Smooth muscle cell (in vitro differentiated cells): Measurements from ENCODE around the gene GOLGA3. TPM values are rescaled to one million over a fixed set of nuclear protein-coding genes. Genes with fewer than 3 reads are reported as not detected.
"Not testable (repeated sequence)": the region's sequence is repeated elsewhere in the genome, so short reads cannot be mapped to it uniquely, and the experiment has no call there.

Source experiments
- DNase-seq: peaks from one replicate; lab custom pipeline; 2025; ENCODE audit not compliant: unreplicated experiment; lab: John Stamatoyannopoulos, UW
- H2AFZ ChIP-seq: fragments of 200-600 bp; sonication (generic); 2 replicates; pipeline ENCODE4 v1.6.0; 2016; ENCODE audit warnings: antibody characterized with exemption, low read depth, mild to moderate bottlenecking
- H3F3A ChIP-seq: fragments of 200-600 bp; sonication (generic); 2 replicates; pipeline ENCODE4 v1.6.0; 2017; ENCODE audit warnings: antibody characterized with exemption, low read depth
- H3K27ac ChIP-seq: fragments of 200-600 bp; sonication (generic); 2 replicates; pipeline ENCODE4 v1.5.1; 2016; ENCODE audit warnings: low read depth, mild to moderate bottlenecking
- H3K27me3 ChIP-seq: fragments of 200-600 bp; sonication (generic); 2 replicates; pipeline ENCODE4 v1.6.1; 2016; ENCODE audit warnings: low read depth, mild to moderate bottlenecking
- H3K36me3 ChIP-seq: fragments of 200-600 bp; sonication (generic); 2 replicates; pipeline ENCODE4 v1.5.1; 2016; ENCODE audit warnings: low read depth
- H3K4me1 ChIP-seq: fragments of 200-600 bp; sonication (generic); 2 replicates; pipeline ENCODE4 v1.5.1; 2016; ENCODE audit warnings: low read depth
- H3K4me2 ChIP-seq: fragments of 200-600 bp; sonication (generic); 2 replicates; pipeline ENCODE4 v1.6.0; 2016; ENCODE audit warnings: mild to moderate bottlenecking
- H3K4me3 ChIP-seq: fragments of 200-600 bp; sonication (generic); 2 replicates; pipeline ENCODE4 v1.5.1; 2016; ENCODE audit warnings: mild to moderate bottlenecking
- H3K79me2 ChIP-seq: fragments of 200-600 bp; sonication (generic); 2 replicates; pipeline ENCODE4 v1.6.0; 2016; ENCODE audit warnings: low read depth, mild to moderate bottlenecking
- H3K9ac ChIP-seq: fragments of 200-600 bp; sonication (generic); 2 replicates; pipeline ENCODE4 v1.6.0; 2016; ENCODE audit warnings: low read depth
- H3K9me3 ChIP-seq: fragments of 200-600 bp; sonication (generic); replicated peaks from 2 replicates; pipeline ENCODE4 v1.5.1; 2016; ENCODE audit warnings: low read depth
- H4K20me1 ChIP-seq: fragments of 200-600 bp; sonication (generic); 2 replicates; pipeline ENCODE4 v1.6.0; 2016; ENCODE audit warnings: low read depth
- CTCF ChIP-seq: fragments of 200-600 bp; sonication (generic); IDR thresholded peaks from 2 replicates; pipeline ENCODE4 v1.5.1; 2017; ENCODE audit warnings: borderline replicate concordance, mild to moderate bottlenecking, antibody characterized with exemption; ENCODE audit not compliant: insufficient read depth, poor library complexity, severe bottlenecking
- WGBS: methylation state at CpG from one replicate; pipeline ENCODE4 v1.1.7; 2016; ENCODE audit warnings: low lambda C conversion rate; 5-methylcytosine and 5-hydroxymethylcytosine counted together
- polyA plus RNA-seq: library from polyadenylated mRNA; unstranded; fragments of >200 nt; fragmentation: Nextera tagmentation; extraction: Ambion mirVana; gene quantifications from 2 replicates; pipeline ENCODE4 v1.2.1, GENCODE V29; 2016
- total RNA-seq: library from RNA; depleted of rRNA; stranded (reverse); fragments of >200 nt; gene quantifications from 2 replicates; pipeline ENCODE4 v1.2.3, GENCODE V29; 2014

Gene GOLGA3
- total and polyA plus RNA-seq, 2 experiments from 2014 or later: 25.1 to 34.5 TPM

DNA sequence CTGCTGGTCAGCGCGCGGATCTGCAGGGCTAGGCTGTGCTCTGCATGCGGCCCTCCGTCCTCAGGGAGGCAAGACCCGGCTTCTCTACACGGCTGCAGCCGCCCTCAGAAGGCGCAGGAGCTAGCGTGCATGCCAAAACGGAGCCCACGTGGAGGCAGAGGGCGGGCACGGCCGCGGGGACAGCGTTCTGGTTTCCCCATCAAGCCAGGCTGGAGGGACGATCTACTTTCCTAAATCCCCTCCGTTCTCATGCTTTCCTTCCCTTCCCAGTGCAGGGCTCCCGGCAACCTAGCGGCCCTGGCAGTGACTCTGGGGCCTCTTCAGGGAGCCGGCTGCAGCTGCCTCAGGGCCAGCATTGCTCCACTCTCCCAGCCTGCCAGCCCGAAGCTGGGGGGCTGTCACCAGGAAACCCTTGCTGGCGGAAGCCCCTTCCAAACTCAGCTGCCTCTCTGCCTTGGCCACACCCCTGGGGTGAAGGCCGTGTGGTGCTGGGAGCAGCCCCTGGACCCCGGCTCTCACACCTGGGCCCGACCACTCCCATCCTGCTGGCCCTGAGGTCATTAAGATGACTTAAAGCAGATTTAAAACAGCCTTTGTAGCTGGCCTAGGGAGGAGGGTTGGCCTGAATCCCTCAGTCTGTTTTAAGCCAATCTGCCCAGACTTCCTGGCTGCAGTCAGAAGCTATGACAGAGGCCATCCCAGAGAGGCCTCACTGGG is 9.2 kb upstream of the GOLGA3 start:
- H3K4me2 ChIP-seq: no peak overlapping the region
- H3K27ac ChIP-seq: no peak overlapping the region
- H3F3A ChIP-seq: no peaks in the 10 kb centered on the region
- no peak overlapping the region for H3K4me3 ChIP-seq
- no peaks in the 10 kb centered on the region for H3K79me2 ChIP-seq
- no peaks in the 10 kb centered on the region for H4K20me1 ChIP-seq
- no peaks in the 10 kb centered on the region for H3K9me3 ChIP-seq
- H3K4me1 ChIP-seq: no peaks in the 10 kb centered on the region
- no peaks in the 10 kb centered on the region for H3K36me3 ChIP-seq
- H2AFZ ChIP-seq: no peak overlapping the region
- no peaks in the 10 kb centered on the region for H3K27me3 ChIP-seq
- H3K9ac ChIP-seq: no peak overlapping the region
- TF ChIP-seq CTCF: no peak
- WGBS: 91% methylated on average over 27 of the region's 27 CpGs
- no peak for DNase-seq

DNA sequence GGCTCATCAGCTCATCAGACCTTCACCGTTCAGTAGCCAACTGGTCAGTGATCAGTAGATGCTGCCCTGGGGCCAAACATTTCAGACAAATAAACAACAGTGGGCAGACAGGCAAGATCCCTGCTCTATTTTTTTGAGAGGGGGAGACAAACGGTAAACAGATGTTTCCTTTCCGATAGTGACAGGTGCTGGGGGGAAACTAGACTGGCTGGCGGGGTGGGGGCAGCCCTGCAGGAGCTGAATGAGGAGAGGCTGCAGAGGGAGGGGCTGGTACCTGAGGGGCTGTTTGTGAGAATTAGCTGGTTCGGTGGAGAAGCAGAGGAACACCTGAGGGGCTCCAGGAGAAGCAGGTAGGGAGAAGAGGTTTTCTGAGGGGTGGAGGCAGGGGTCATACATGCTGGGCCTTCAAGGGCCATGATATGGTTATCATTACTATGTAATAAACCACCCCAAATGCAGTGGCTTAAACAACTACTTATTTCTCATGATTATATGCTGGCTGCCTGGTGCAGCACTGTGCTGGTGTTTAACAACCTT is 8.2 kb upstream of the GOLGA3 start:
- 88% methylated on average over 5 of the region's 5 CpGs for WGBS
- no peaks in the 10 kb centered on the region for H3F3A ChIP-seq
- no peaks in the 10 kb centered on the region for H3K9me3 ChIP-seq
- no peaks in the 10 kb centered on the region for H3K36me3 ChIP-seq
- H3K4me3 ChIP-seq: no peak overlapping the region
- H3K4me1 ChIP-seq: no peaks in the 10 kb centered on the region
- peaks cover 6% of the 10 kb centered on the region for H3K79me2 ChIP-seq
- no peak overlapping the region for H3K4me2 ChIP-seq
- no peak overlapping the region for H3K9ac ChIP-seq
- no peak for DNase-seq
- no peak overlapping the region for H2AFZ ChIP-seq
- H3K27me3 ChIP-seq: no peaks in the 10 kb centered on the region
- TF ChIP-seq CTCF: no peak
- no peak overlapping the region for H3K27ac ChIP-seq
- H4K20me1 ChIP-seq: no peaks in the 10 kb centered on the region

- not testable (repeated sequence) for H3K27me3 ChIP-seq, H3K36me3 ChIP-seq, H3K4me1 ChIP-seq, H3K79me2 ChIP-seq, H3K4me2 ChIP-seq, H3K4me3 ChIP-seq, DNase-seq, H2AFZ ChIP-seq, H3K9ac ChIP-seq, H3K9me3 ChIP-seq, H3F3A ChIP-seq, H4K20me1 ChIP-seq, H3K27ac ChIP-seq
- 100% methylated on average over 20 of the region's 30 CpGs for WGBS
Observed at GRCh38 chr12:132836230-132836629, 7.6 kb upstream of the GOLGA3 start.

DNA sequence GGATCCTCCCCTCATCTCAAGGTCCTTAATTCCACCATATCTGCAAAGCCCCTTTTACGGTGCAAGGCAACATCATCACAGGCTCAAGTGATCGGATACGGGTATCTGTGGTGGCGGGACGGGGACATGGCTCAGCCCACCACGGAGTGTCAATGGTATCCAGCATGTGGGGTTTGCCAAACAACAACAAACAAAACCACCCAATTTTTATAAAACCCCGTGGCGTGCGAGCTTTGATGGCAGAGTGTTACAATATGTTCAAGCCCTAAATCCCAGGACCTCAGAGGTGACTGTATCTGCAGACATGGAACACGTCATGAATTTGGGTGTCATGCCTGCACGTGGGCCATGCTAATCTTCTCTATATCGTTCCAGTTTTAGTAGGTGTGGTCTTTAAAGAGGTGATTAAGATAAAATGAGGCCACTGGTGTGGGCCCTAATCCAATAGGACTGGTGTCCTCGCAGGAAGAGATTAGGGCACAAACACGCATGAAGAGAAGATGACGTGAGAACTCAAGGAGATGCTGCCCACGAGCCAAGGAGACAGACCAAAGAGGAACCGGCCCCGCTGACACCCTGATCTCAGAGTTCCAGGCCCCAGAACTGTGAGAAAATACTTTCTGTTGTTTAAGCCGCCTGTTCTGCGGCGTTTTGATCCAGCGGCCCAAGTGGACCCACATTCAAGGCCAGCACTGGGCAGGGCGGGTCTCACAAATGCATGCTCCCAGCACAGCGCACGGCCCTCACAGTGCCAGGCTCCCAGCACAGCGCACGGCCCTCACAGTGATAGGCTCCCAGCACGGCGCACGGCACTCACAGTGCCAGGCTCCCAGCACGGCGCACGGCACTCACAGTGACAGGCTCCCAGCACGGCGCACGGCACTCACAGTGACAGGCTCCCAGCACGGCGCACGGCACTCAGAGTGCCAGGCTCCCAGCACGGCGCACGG is 6.7 kb upstream of the GOLGA3 start:
- H3K4me1 ChIP-seq: no peaks in the 10 kb centered on the region

More for the DNA sequence above, 6.7 kb upstream of the GOLGA3 start:
- no peak overlapping the region for H3K9ac ChIP-seq
- H2AFZ ChIP-seq: no peak overlapping the region
- DNase-seq: no peak
- 77% methylated on average over 32 of the region's 42 CpGs for WGBS
- no peaks in the 10 kb centered on the region for H3K36me3 ChIP-seq
- no peaks in the 10 kb centered on the region for H3K9me3 ChIP-seq
- no peak overlapping the region for H3K4me3 ChIP-seq
- no peak for TF ChIP-seq CTCF
- H3K4me2 ChIP-seq: no peak overlapping the region
- no peak overlapping the region for H3K27ac ChIP-seq
- no peaks in the 10 kb centered on the region for H3K27me3 ChIP-seq
- peaks cover 6% of the 10 kb centered on the region for H3K79me2 ChIP-seq
- H4K20me1 ChIP-seq: no peaks in the 10 kb centered on the region
- H3F3A ChIP-seq: no peaks in the 10 kb centered on the region
